Body of pancreas (tissue), 4 donors: Measurements from ENCODE around the gene OBI1. TPM values are rescaled to one million over a fixed set of nuclear protein-coding genes. Genes with fewer than 3 reads are reported as not detected.

Experiments
- ATAC-seq: fragments of 150-250 bp; one replicate; pipeline ENCODE4 v1.9.1; 2016
- DNase-seq, 4 donors: peaks; one replicate each; pipeline ENCODE4 v3.0.0-alpha.2; 2019
- H3K27ac ChIP-seq, 4 donors: fragments of 200-600 bp; sonication (generic); 1 replicate in 3 of 4; 2 replicates in 1 of 4; pipeline versions ENCODE4 v1.5.1 to v1.6.1; 2016 to 2019; ENCODE audit warnings: mild to moderate bottlenecking in 1 of 4, mixed read lengths in 1 of 4, moderate library complexity in 1 of 4
- H3K27me3 ChIP-seq, 2 donors: fragments of 200-600 bp; sonication (generic); one replicate each; pipeline ENCODE4 v1.6.0; 2016; ENCODE audit warnings: mild to moderate bottlenecking in 1 of 2
- H3K36me3 ChIP-seq, 2 donors: fragments of 200-600 bp; sonication (generic); replicated peaks in 1 of 2; 2 replicates each; pipeline ENCODE4 v1.5.1; 2016; ENCODE audit warnings: low read depth in 2 of 2; ENCODE audit not compliant: insufficient read depth in 1 of 2
- H3K4me1 ChIP-seq: fragments of 200-600 bp; sonication (generic); one replicate; pipeline ENCODE4 v1.6.0; 2016
- H3K4me3 ChIP-seq, 2 donors: fragments of 200-600 bp; sonication (generic); 1 replicate in 1 of 2; 2 replicates in 1 of 2; pipeline ENCODE4 v1.5.1; 2016 to 2019
- H3K9me3 ChIP-seq, 3 donors: fragments of 200-600 bp; sonication (generic); 1 replicate in 2 of 3; 2 replicates in 1 of 3; pipeline ENCODE4 v1.5.1; 2016
- CTCF ChIP-seq, 7 experiments: fragments of 450-650 bp in 4 of 7; fragments of 200-600 bp in 3 of 7; sonication (generic) in 3 of 7; IDR thresholded peaks; one replicate each; pipeline ENCODE4 v1.5.1; 2016 to 2019; ENCODE audit warnings: antibody characterized with exemption in 7 of 7
- POLR2A ChIP-seq, 3 donors: fragments of 450-650 bp; IDR thresholded peaks; one replicate each; pipeline ENCODE4 v1.6.1; 2016; ENCODE audit warnings: antibody characterized with exemption in 3 of 3, mild to moderate bottlenecking in 2 of 3
- WGBS, 2 donors: methylation state at CpG; one replicate each; pipeline ENCODE4 v1.1.5; 2017; 5-methylcytosine and 5-hydroxymethylcytosine counted together
- intact Hi-C: fragments of 100-400 bp; cut with DNase I; formaldehyde crosslinking; loops from one replicate; pipeline ENCODE4 v1.15.1; 2023
- total RNA-seq, 2 donors: library from RNA; depleted of rRNA; stranded (reverse); fragments of >200 nt; gene quantifications; one replicate each; pipeline ENCODE4 v1.1.0, GENCODE V29; 2016

Gene OBI1
- total RNA-seq = 1 to 10 TPM; 3.3 to 8.6 TPM

- intact Hi-C loops = no loop called here
- WGBS, 2 donors = 0% methylated on average over 39 to 66 of the region's 67 CpGs
Measured at GRCh38 chr13:78658630-78659449, at the start of gene OBI1. OBI1 (minus strand) TSS chr13:78659155; CDS start chr13:78659120, 35 bp downstream.

GRCh38 chr13:78701383-78701782 lies 42.4 kb upstream of the OBI1 start:
- no peaks in the 10 kb centered on the region for H3K27me3 ChIP-seq
- no peak for TF ChIP-seq CTCF (IDR thresholded peaks at IDR 0.05)
- TF ChIP-seq POLR2A (IDR thresholded peaks at IDR 0.05) = no peak
- no peak overlapping the region for H3K4me3 ChIP-seq
- DNase-seq (no peak), ATAC-seq (no peak)
- intact Hi-C loops = no loop called here
- 33 to 43% methylated on average over 1 of the region's 1 CpG for WGBS, 2 donors
- H3K4me1 ChIP-seq = no peaks in the 10 kb centered on the region
- H3K27ac ChIP-seq = no peak overlapping the region
- H3K36me3 ChIP-seq = no peaks in the 10 kb centered on the region
- no peaks in the 10 kb centered on the region for H3K9me3 ChIP-seq

More at GRCh38 chr13:78658630-78659449, at the start of gene OBI1:
- ATAC-seq = peak; percentile 98
- H3K36me3 ChIP-seq = no peaks in the 10 kb centered on the region
- TF ChIP-seq CTCF (IDR thresholded peaks at IDR 0.05) (no peak), POLR2A (IDR thresholded peaks at IDR 0.05) (peak in 2 of 3 donors; percentile 73 to 79)
- no peaks in the 10 kb centered on the region for H3K9me3 ChIP-seq
- peak within 1 kb of the TSS; percentile 43 to 75 (median 69) for H3K27ac ChIP-seq
- H3K27me3 ChIP-seq = no peaks in the 10 kb centered on the region
- H3K4me1 ChIP-seq = peaks cover 13% of the 10 kb centered on the region
- peak; percentile 89 to 96 (median 90) for DNase-seq
- peak within 1 kb of the TSS; percentile 73 to 83 for H3K4me3 ChIP-seq

GRCh38 chr13:78700121-78700910 lies 41.4 kb upstream of the OBI1 start:
- TF ChIP-seq POLR2A (IDR thresholded peaks at IDR 0.05) (no peak), CTCF (IDR thresholded peaks at IDR 0.05) (no peak)
- DNase-seq (no peak), ATAC-seq (no peak)
- Histone ChIP-seq H3K4me1 (no peaks in the 10 kb centered on the region), H3K27ac (no peak overlapping the region), H3K27me3 (no peaks in the 10 kb centered on the region), H3K4me3 (no peak overlapping the region), H3K9me3 (no peaks in the 10 kb centered on the region), H3K36me3 (no peaks in the 10 kb centered on the region)
- intact Hi-C loops = no loop called here
- 25 to 34% methylated on average over 3 of the region's 3 CpGs for WGBS, 2 donors

- TF ChIP-seq CTCF (IDR thresholded peaks at IDR 0.05) (no peak), POLR2A (IDR thresholded peaks at IDR 0.05) (no peak)
- WGBS, 2 donors = 16 to 26% methylated on average over 2 of the region's 2 CpGs
- Histone ChIP-seq H3K27ac (no peak overlapping the region), H3K4me3 (no peak overlapping the region), H3K4me1 (no peaks in the 10 kb centered on the region), H3K9me3 (no peaks in the 10 kb centered on the region), H3K36me3 (no peaks in the 10 kb centered on the region), H3K27me3 (no peaks in the 10 kb centered on the region)
- DNase-seq (no peak), ATAC-seq (no peak)
- intact Hi-C loops = no loop called here
Measured at GRCh38 chr13:78689011-78689410, 30.1 kb upstream of the OBI1 start.
